Measurements from ENCODE around the gene YKT6. TPM values are rescaled to one million over a fixed set of nuclear protein-coding genes. Genes with fewer than 3 reads are reported as not detected.

YKT6 gene
- polyA plus RNA-seq, 1 donor (not counting 4 experiments of a cell fraction or from before 2014, with no cell fraction given) = 148 TPM

GRCh38 chr7:44217852-44218402 lies 17.1 kb downstream of the YKT6 start:
- H3K9me1 ChIP-seq (ENCODE audit: control insufficient read depth, extremely low read depth, insufficient read depth, low read length) = no peaks in the 10 kb centered on the region
- H3K4me1 ChIP-seq (ENCODE audit: control insufficient read depth, extremely low read depth, insufficient read depth, low read length) = no peaks in the 10 kb centered on the region
- no peak overlapping the region for H3K4me3 ChIP-seq (ENCODE audit: control insufficient read depth in 2 of 3, extremely low read depth in 1 of 3, insufficient read depth in 2 of 3, low read depth in 1 of 3, low read length in 3 of 3)
- H3K9me3 ChIP-seq (ENCODE audit: control insufficient read depth, low read depth, low read length) = no peaks in the 10 kb centered on the region
- no peak overlapping the region for H3K4me2 ChIP-seq (ENCODE audit: control insufficient read depth, extremely low read depth, insufficient read depth, low read depth, low read length)
- dilution Hi-C loops (cut with MboI; ENCODE audit: extremely low pct_ligation_motif_present, low sequenced_read_pairs) = no loop called here
- no peak overlapping the region for H2AFZ ChIP-seq (ENCODE audit: control insufficient read depth, low read length)
- peaks cover 0 to 9% of the 10 kb centered on the region in 2 experiments for H3K36me3 ChIP-seq (ENCODE audit: control insufficient read depth in 2 of 2, extremely low read depth in 1 of 2, insufficient read depth in 2 of 2, low read length in 2 of 2)
- FAIRE-seq = no peak
- H3K27me3 ChIP-seq (ENCODE audit: control insufficient read depth, extremely low read depth, insufficient read depth, low read length) = no peaks in the 10 kb centered on the region
- TF ChIP-seq EZH2 (IDR thresholded peaks at IDR 0.05; ENCODE audit: low read length) = no peak
- TF ChIP-seq CTCF (optimal IDR thresholded peaks at IDR 0.05 in 1 of 3, IDR thresholded peaks at IDR 0.05 in 1 of 3, conservative IDR thresholded peaks at IDR 0.05 in 1 of 3; ENCODE audit: extremely low read depth in 1 of 3, insufficient read depth in 2 of 3, low read length in 3 of 3) = no peak
- H3K27ac ChIP-seq (ENCODE audit: control insufficient read depth, insufficient read depth, low read length) = no peak overlapping the region
- H3K79me2 ChIP-seq (ENCODE audit: control insufficient read depth, insufficient read depth, low read length) = no peaks in the 10 kb centered on the region
- H4K20me1 ChIP-seq (ENCODE audit: control insufficient read depth, extremely low read depth, insufficient read depth, low read length) = no peaks in the 10 kb centered on the region
- H3K9ac ChIP-seq (ENCODE audit: control insufficient read depth, extremely low read depth, insufficient read depth, low read length) = no peak overlapping the region
- no peak for DNase-seq (ENCODE audit: low read depth, low spot score)

GRCh38 chr7:44218418-44219201 lies 17.8 kb downstream of the YKT6 start:
- H3K4me3 ChIP-seq (ENCODE audit: control insufficient read depth in 2 of 3, extremely low read depth in 1 of 3, insufficient read depth in 2 of 3, low read depth in 1 of 3, low read length in 3 of 3) = no peak overlapping the region
- H3K9me3 ChIP-seq (ENCODE audit: control insufficient read depth, low read depth, low read length) = no peaks in the 10 kb centered on the region
- H2AFZ ChIP-seq (ENCODE audit: control insufficient read depth, low read length) = no peak overlapping the region
- no peak for TF ChIP-seq CTCF (optimal IDR thresholded peaks at IDR 0.05 in 1 of 3, IDR thresholded peaks at IDR 0.05 in 1 of 3, conservative IDR thresholded peaks at IDR 0.05 in 1 of 3; ENCODE audit: extremely low read depth in 1 of 3, insufficient read depth in 2 of 3, low read length in 3 of 3)
- no peak for TF ChIP-seq EZH2 (IDR thresholded peaks at IDR 0.05; ENCODE audit: low read length)
- dilution Hi-C loops (cut with MboI; ENCODE audit: extremely low pct_ligation_motif_present, low sequenced_read_pairs) = no loop called here
- no peak for DNase-seq (ENCODE audit: low read depth, low spot score)
- H3K9ac ChIP-seq (ENCODE audit: control insufficient read depth, extremely low read depth, insufficient read depth, low read length) = no peak overlapping the region
- H4K20me1 ChIP-seq (ENCODE audit: control insufficient read depth, extremely low read depth, insufficient read depth, low read length) = no peaks in the 10 kb centered on the region
- no peaks in the 10 kb centered on the region for H3K79me2 ChIP-seq (ENCODE audit: control insufficient read depth, insufficient read depth, low read length)
- H3K27me3 ChIP-seq (ENCODE audit: control insufficient read depth, extremely low read depth, insufficient read depth, low read length) = no peaks in the 10 kb centered on the region
- peaks cover 0 to 5% of the 10 kb centered on the region in 2 experiments for H3K36me3 ChIP-seq (ENCODE audit: control insufficient read depth in 2 of 2, extremely low read depth in 1 of 2, insufficient read depth in 2 of 2, low read length in 2 of 2)
- FAIRE-seq = no peak
- no peaks in the 10 kb centered on the region for H3K9me1 ChIP-seq (ENCODE audit: control insufficient read depth, extremely low read depth, insufficient read depth, low read length)
- no peak overlapping the region for H3K27ac ChIP-seq (ENCODE audit: control insufficient read depth, insufficient read depth, low read length)
- H3K4me1 ChIP-seq (ENCODE audit: control insufficient read depth, extremely low read depth, insufficient read depth, low read length) = no peaks in the 10 kb centered on the region
- H3K4me2 ChIP-seq (ENCODE audit: control insufficient read depth, extremely low read depth, insufficient read depth, low read depth, low read length) = no peak overlapping the region

All from keratinocyte (primary cell).